ENCODE results near the gene ARID1B. TPM values are rescaled to one million over a fixed set of nuclear protein-coding genes. Genes with fewer than 3 reads are reported as not detected.

ARID1B gene
- total RNA-seq, 1 donor from 2014 or later: 78.1 TPM

GRCh38 chr6:156998794-156999330 lies 221.7 kb downstream of the ARID1B start:
- H3K4me1 Mint-ChIP-seq (ENCODE audit: unreplicated experiment): peaks cover 2% of the 10 kb centered on the region
- H3K27me3 Mint-ChIP-seq (ENCODE audit: unreplicated experiment): no peaks in the 10 kb centered on the region
- no peaks in the 10 kb centered on the region for H3K9me3 Mint-ChIP-seq (ENCODE audit: unreplicated experiment)
- no peak overlapping the region for H3K27ac Mint-ChIP-seq (ENCODE audit: unreplicated experiment)
- no peak overlapping the region for H3K4me3 Mint-ChIP-seq (ENCODE audit: unreplicated experiment)
- no peak for TF ChIP-seq CTCF (IDR thresholded peaks at IDR 0.05)
- no peak for DNase-seq (ENCODE audit: extremely low spot score, unreplicated experiment)
- peaks cover 3% of the 10 kb centered on the region for H3K36me3 Mint-ChIP-seq (ENCODE audit: unreplicated experiment)

GRCh38 chr6:156999762-157000161 lies 222.6 kb downstream of the ARID1B start:
- no peak overlapping the region for H3K27ac Mint-ChIP-seq (ENCODE audit: unreplicated experiment)

DNA sequence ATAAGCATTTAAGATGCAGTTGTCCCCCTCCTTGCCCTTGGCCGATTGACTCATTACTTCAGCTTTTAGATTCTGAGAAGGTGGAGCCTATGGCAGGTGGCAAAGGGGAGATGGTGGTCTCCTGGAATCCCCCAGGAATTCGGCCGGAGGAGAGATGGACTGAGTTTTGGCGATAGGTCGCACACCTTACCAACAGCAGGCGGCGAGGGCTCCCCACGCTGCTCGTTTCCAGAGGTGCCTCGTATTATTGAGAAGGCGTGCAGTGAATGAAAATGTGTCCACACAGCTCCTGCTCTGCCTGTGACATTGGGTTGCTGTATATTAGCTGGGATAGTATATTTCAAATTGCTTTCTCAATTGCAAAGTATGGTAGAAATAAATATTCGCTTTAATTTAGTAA lies 224.5 kb downstream of the ARID1B start:
- TF ChIP-seq CTCF (IDR thresholded peaks at IDR 0.05): no peak
- Mint-ChIP-seq H3K4me1 (ENCODE audit: unreplicated experiment) (peaks cover 12% of the 10 kb centered on the region), H3K9me3 (ENCODE audit: unreplicated experiment) (no peaks in the 10 kb centered on the region)

More at GRCh38 chr6:156999762-157000161, 222.6 kb downstream of the ARID1B start:
- H3K27me3 Mint-ChIP-seq (ENCODE audit: unreplicated experiment): no peaks in the 10 kb centered on the region
- no peaks in the 10 kb centered on the region for H3K9me3 Mint-ChIP-seq (ENCODE audit: unreplicated experiment)
- no peak for TF ChIP-seq CTCF (IDR thresholded peaks at IDR 0.05)
- H3K4me3 Mint-ChIP-seq (ENCODE audit: unreplicated experiment): no peak overlapping the region
- H3K4me1 Mint-ChIP-seq (ENCODE audit: unreplicated experiment): no peaks in the 10 kb centered on the region
- DNase-seq (ENCODE audit: extremely low spot score, unreplicated experiment): no peak
- peaks cover 3% of the 10 kb centered on the region for H3K36me3 Mint-ChIP-seq (ENCODE audit: unreplicated experiment)

DNA sequence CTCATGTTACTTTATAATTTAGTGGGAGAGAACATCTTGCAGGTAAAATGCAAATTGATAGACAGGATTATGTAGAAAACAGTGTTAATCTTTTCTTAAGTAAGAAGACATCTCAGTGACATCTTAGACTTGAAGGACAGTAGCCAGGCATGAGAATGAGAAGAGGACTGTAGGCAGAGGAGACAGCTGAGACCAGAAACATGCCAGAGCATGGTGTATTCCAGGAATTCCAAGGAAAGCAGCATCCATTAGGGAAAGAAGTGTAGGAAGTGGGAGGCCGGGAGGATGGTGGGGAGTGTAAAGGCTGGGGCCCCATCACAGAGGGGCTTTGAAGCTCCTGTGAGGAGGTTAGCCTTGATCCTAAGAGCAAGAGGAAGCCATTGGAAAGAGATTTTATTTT lies 225.6 kb downstream of the ARID1B start:
- DNase-seq (ENCODE audit: extremely low spot score, unreplicated experiment): no peak
- no peak for TF ChIP-seq CTCF (IDR thresholded peaks at IDR 0.05)
- H3K27ac Mint-ChIP-seq (ENCODE audit: unreplicated experiment): no peak overlapping the region
- H3K4me3 Mint-ChIP-seq (ENCODE audit: unreplicated experiment): no peak overlapping the region
- H3K27me3 Mint-ChIP-seq (ENCODE audit: unreplicated experiment): no peaks in the 10 kb centered on the region
- peaks cover 3% of the 10 kb centered on the region for H3K36me3 Mint-ChIP-seq (ENCODE audit: unreplicated experiment)
- no peaks in the 10 kb centered on the region for H3K9me3 Mint-ChIP-seq (ENCODE audit: unreplicated experiment)
- peaks cover 15% of the 10 kb centered on the region for H3K4me1 Mint-ChIP-seq (ENCODE audit: unreplicated experiment)

More for the DNA sequence above, 224.5 kb downstream of the ARID1B start:
- H3K4me3 Mint-ChIP-seq (ENCODE audit: unreplicated experiment): no peak overlapping the region
- peaks cover 3% of the 10 kb centered on the region for H3K36me3 Mint-ChIP-seq (ENCODE audit: unreplicated experiment)
- DNase-seq (ENCODE audit: extremely low spot score, unreplicated experiment): no peak
- no peak overlapping the region for H3K27ac Mint-ChIP-seq (ENCODE audit: unreplicated experiment)
- H3K27me3 Mint-ChIP-seq (ENCODE audit: unreplicated experiment): no peaks in the 10 kb centered on the region

DNA sequence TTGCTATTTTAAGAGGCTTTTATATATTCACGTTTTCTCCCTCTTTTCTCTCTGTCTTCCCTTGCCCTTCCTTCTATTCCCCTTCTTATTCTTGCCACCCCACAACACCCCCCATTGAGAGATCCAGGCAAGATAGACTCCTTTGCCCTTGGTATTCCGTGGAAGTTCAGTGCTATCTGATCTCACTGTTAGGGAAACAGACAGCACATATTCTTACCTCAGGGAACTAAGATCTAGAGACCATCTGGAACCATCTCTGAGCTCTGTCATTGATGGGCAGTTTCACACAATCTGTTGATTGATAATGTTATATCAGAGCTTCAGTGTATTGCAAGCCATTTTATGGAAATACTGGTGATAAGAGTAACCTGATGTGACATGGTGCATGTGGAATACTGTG lies 228.8 kb downstream of the ARID1B start:
- H3K4me3 Mint-ChIP-seq (ENCODE audit: unreplicated experiment): no peak overlapping the region
- H3K27me3 Mint-ChIP-seq (ENCODE audit: unreplicated experiment): no peaks in the 10 kb centered on the region
- no peak for DNase-seq (ENCODE audit: extremely low spot score, unreplicated experiment)
- H3K9me3 Mint-ChIP-seq (ENCODE audit: unreplicated experiment): no peaks in the 10 kb centered on the region
- H3K4me1 Mint-ChIP-seq (ENCODE audit: unreplicated experiment): peaks cover 22% of the 10 kb centered on the region
- H3K36me3 Mint-ChIP-seq (ENCODE audit: unreplicated experiment): peaks cover 1% of the 10 kb centered on the region
- H3K27ac Mint-ChIP-seq (ENCODE audit: unreplicated experiment): no peak overlapping the region
- TF ChIP-seq CTCF (IDR thresholded peaks at IDR 0.05): no peak

All from osteocyte (in vitro differentiated cells).